ENCODE data around the gene BORCS8. TPM values are rescaled to one million over a fixed set of nuclear protein-coding genes. Genes with fewer than 3 reads are reported as not detected.
A peak's percentile ranks its signal among the peaks of the same experiment; 100 is the strongest.

BORCS8 gene
- total RNA-seq, 1 experiment from 2014 or later: 18.4 TPM

DNA sequence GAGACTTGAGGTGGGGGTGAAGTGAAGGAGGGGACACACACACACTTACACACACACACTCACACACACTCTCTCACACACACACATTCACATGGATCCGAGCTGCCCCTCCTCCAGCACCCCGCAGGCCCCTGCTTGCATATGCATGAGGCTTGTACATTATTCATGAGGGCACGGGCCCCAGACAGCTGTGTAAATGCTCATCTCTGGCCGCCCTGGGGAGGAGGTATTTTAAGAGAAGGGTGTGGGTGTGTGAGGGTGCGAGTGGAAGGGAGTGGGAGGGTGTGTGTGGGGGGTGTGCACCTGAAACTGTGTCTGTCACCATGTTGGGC, 22.2 kb upstream of the BORCS8 start:
- DNase-seq (ENCODE audit: low read depth): no peak

DNA sequence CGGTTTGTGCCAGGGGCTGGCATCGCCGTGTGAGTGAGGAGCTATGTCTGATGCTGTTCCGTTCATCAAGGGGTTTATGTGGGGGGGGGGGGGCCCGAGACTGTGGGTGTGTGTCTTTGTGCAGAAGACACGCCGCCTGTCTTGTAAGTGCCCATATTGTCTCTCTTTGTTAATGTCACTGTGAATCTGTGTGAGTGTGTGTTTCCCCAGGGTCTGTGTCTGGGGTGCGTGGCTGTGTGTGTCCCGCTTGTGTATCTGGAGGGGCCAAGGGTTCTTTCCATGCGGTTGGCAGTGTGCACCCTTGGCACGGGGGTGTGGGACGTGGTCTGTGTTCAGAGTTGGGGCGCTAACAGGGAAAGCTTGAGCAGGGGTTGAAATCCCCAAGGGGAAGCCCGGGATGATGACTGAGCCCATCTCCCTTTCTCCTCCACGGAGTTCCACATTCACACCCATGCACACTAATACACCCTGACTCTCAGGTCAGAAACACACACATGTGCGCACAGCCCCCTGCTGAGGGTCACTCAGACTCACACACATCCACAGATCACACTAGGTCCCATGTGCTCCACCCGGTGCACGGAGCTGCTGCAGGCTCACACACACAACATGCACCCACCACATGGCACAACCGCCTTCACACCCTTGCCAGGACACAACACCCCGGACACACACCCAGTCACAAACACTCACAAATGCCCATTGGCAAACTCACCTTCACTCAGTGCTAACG, 21.6 kb upstream of the BORCS8 start:
- no peak for DNase-seq (ENCODE audit: low read depth)

DNA sequence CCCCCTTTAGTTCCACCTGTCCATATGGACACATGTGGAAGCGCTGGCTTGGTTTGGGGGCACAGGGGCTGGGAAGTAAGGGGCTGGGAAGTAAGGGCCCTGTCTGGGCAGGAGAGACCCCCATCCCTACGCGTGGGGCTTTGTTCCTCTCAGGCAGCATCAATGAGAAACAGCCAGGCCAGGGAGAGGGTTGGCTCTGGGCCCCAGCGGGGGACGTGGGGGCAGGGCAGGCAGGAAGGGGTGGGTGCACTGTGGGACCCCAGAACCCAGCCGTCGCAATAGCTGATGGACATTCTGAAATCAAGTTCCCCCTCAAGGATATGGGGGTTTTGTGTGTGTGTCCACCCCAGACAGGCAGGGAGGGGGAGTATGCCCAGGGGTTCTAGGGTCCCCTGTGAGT, 21.0 kb upstream of the BORCS8 start:
- no peak for DNase-seq (ENCODE audit: low read depth)

DNA sequence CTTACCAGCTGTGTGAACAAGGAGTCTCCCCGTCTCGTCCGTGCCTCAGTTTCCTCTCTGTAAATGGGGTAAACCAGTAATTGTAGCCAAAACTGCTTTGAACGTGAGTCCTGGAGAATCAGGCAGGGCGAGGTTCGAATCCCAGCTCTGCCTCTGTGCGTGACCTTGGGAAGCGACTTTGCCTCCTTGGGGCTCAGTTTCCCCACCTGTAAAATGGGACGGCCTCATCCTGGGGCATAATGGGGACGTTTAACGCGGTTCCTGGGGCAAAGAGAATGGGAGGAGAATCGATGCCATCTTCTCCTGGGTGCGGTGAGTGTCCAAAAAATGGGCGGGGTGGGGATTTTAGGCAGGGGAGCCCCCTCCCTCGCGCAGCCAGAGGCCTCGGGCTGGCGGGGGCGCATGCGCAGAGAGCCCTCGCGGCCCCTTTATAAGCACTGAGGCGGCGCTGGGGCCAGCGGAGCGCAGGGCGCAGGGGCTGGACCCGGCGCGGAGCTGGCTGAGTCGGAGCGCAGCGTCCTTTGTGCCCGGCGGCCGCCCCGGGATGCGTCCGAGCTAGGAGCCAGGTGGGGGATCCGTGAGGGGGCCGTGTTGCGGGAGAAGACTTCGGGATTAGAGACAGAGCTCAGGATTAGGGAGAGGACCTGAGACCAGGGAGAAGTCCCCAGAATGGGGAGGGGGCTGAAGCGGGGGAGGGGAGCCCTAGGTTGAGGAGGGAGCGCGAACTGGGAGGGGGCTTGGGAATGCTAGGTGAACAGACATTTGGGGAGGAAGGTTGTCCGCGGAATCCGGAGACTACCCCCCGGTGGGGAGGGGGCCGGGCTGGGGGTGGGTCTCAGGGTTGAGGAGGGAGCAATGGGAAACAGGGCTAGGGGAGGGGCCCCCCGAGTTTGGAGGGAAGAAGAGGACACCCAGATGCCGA, 19.8 kb upstream of the BORCS8 start, which contains the start of gene NCAN:
Gene NCAN, plus strand, starts transcription at position 460 of the 922 bp plus-strand sequence. CDS start 4,996 bp downstream, outside the sequence.
- no peak for DNase-seq (ENCODE audit: low read depth)

GRCh38 chr19:19209372-19209771, 17.4 kb upstream of the BORCS8 start:
- DNase-seq (ENCODE audit: low read depth): no peak

- DNase-seq (ENCODE audit: low read depth): no peak
Observed at GRCh38 chr19:19207637-19208572, 16.0 kb upstream of the BORCS8 start.

DNA sequence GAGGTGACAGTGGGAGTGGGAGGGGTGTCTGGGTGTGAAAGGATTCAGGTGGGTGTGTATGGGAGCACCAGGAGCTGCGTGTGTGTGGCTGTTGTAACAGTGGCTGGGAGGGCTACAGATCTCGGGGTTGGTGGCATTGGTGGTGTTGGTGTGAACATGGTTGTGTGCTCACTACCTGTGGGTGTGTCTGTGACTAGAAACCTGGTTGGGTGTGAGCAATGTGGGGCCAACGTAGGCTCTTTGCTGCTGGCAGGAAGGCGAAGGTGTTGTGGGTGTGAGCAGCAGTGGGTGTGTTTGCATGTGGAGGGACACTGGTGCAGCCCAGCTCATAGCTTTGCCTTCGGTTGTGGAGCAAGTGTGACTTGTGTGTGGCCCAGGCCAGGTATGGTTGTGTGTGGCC, 15.0 kb upstream of the BORCS8 start:
- no peak for DNase-seq (ENCODE audit: low read depth)

GRCh38 chr19:19205416-19206410, 13.8 kb upstream of the BORCS8 start:
- DNase-seq (ENCODE audit: low read depth): no peak

GRCh38 chr19:19204181-19204580, 12.2 kb upstream of the BORCS8 start:
- DNase-seq (ENCODE audit: low read depth): no peak

DNA sequence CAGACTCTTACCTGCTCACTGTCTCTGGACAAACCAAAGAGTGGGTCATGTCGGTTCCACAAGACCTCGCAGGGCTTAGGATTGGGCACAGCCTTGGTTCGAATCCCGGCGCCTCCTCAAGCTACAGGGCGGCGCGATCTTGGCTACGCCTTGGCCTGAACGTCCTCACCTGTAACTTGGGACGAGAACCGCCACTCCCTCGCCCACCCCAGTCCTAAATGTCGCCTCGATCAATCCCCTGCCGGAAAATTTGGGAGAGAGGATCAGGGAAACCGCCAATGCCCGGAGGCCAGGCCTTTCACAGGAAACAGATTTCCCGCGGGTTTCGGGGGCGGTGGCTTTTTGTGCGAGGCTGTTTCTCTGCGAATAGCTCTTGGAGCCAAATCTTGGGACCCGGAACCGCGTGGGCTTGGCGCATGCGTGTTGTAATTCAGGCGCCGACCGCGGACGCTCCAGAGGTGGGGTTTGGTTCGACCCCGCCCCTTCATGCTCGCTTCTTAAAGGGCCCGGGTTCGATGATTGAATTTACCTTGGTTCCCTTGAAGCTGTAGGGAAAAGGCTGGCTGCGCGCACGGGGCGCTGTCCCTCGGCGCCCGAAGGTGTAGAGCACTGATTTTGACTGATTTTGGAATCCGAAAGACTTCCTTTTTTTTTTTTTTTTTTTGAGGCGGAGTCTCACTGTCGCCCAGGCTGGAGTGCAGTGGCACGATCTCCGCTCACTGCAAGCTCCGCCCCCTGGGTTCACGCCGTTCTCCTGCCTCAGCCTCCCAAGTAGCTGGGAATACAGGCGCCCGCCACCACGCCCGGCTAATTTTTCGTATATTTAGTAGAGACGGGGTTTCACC, 11.3 kb upstream of the BORCS8 start, which contains the start of gene NR2C2AP:
Gene NR2C2AP, minus strand, starts transcription at position 403 of the 845 bp plus-strand sequence. Its CDS starts 354 bp downstream, at position 49.
- DNase-seq (ENCODE audit: low read depth): peak; percentile 91

DNA sequence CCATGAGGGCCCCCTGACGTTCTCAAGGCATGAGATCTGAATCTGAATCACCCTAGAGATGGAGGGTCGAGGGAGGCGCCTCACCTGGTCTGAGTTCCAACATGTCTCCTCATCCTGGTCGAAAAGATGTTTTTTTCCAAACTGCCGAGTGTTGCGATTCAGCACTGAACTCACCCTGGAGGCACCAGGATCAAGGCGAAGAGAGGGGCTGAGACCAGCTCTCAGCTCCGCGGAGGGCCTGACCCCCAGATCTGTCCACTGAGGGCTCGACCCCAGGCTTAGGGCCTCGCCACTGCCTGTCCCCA, 10.7 kb upstream of the BORCS8 start:
- DNase-seq (ENCODE audit: low read depth): no peak

GRCh38 chr19:19201697-19202630, 10.0 kb upstream of the BORCS8 start:
- no peak for DNase-seq (ENCODE audit: low read depth)

DNA sequence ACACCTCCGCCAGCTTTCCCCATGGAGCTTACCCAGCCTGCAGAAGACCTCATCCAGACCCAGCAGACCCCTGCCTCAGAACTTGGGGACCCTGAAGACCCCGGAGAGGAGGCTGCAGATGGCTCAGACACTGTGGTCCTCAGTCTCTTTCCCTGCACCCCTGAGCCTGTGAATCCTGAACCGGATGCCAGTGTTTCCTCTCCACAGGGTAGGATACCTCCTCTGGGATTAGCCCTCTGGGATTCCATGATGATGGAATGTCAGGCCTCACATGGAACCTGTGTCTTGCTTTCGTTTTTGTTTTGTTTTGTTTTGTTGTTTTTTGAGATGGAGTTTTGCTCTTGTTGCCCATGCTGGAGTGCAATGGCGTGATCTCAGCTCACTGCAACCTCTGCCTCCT, 2.0 kb upstream of the BORCS8 start:
- DNase-seq (ENCODE audit: low read depth): no peak

DNA sequence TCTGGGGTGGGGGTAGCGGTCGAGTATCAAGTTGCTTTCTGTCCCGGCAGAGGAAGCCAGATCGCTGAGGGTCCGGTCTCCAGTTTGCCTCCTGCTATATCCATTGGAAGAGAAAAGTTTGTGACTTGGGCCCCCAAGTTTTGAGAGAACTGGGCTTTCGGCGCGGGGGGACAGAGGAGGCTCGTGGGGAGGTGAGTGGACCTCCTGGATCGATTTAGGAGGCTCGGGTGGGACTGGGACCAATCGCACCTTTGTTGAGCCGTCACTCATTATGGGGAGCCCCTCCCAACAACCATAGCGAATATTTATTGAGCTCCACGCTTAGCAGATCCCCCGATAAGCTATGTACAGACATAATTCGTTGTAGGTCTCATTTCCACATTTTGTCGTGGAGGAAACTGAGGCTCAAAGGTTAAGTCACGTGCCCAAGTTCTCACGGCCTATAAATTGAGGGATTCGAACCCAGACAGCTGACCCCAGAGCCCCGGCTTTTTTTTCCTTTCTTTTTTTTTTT, 1.0 kb upstream of the BORCS8 start:
- DNase-seq (ENCODE audit: low read depth): no peak

DNA sequence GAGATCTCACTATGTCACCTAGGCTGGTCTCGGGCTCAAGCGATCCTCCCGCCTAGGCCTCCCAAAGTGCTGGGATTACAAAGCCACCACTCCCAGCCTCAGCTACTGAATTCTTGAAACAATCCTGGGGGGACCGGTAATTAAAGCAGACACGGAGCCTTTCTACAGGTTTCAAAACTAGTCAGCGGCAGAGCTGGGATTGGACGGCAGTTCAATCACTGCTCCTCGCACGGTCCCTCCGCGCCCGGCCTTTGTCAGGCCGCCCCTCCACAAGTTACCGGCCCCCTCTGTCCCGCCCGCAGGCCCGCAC, 229 bp downstream of the BORCS8 start:
- no peak for DNase-seq (ENCODE audit: low read depth)

- DNase-seq (ENCODE audit: low read depth): no peak
Observed at GRCh38 chr19:19186742-19187141, 5.2 kb downstream of the BORCS8 start.

GRCh38 chr19:19185853-19186740, 5.9 kb downstream of the BORCS8 start:
- DNase-seq (ENCODE audit: low read depth): peak; percentile 28

Measured in RPMI7951 (cell line).